ENCODE data around the gene OTOGL.
"Not testable (repeated sequence)": the region's sequence is repeated elsewhere in the genome, so short reads cannot be mapped to it uniquely, and the experiment has no call there.

The OTOGL gene

DNA sequence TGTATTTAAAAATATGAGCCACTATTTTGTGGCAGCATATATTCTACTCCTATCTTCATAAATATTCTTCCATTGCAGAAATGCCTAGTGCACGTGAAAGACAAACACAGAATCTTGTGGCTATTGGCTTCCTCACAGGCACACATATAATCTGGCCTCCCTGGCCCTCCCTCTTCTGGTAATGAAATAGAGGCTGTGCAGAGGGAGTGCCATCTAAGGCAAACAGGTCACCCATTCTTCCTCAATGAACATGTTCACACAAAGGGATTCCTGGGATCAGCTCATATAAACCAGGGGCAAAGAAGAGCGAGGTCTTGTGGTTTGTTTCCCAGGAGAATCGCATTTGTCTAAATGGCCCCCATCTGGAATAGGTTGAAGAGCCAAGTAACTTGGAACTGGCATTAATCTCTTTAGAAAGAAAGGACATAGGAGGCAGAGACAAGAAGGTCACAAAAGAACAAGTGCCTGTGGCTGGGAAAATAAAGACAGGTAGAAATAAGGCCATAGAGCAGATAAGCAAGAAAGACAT lies 173.1 kb downstream of the OTOGL start:
- DNase-seq (ENCODE audit: low read depth in 1 of 2, low spot score in 1 of 2) = no peak

DNA sequence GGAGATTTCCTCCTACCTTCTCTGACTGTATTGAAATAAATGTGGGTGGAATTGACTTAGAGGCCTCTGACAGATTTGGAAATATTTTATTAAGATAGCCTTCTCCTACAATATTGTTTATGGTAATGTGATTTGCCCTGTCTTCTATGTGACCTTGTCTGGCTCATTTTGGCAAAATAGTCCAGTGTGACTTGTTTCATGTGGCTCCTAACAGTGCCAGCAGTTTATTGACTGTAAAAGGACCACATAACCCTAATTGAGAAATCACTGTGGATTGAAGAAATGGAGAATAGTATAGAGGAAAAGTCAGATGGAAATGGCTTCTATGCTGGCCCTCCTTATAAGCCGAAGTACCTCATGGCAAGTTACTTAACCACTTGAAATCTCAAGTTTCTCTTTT lies 173.8 kb downstream of the OTOGL start:
- DNase-seq (ENCODE audit: low read depth in 1 of 2, low spot score in 1 of 2) = no peak

DNA sequence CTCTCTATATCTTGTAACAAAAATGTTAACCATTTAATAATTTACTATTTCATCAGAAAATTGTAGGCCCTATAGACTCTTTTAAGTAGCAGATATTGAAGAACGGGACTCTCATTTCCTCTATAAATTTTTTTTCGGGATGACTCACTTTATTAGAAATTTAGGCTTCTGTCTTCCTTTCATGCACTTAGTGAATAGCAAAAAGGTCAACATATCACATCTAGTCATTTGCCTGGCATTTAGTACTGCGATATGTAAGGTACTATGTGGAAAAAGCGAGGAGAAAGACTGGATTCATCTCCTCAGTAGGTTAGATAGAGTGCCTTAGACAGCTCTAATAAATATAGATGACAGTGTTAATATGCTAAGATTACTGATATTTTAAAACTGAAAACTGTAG lies 178.4 kb downstream of the OTOGL start:
- no peak for DNase-seq (ENCODE audit: low read depth in 1 of 2, low spot score in 1 of 2)

DNA sequence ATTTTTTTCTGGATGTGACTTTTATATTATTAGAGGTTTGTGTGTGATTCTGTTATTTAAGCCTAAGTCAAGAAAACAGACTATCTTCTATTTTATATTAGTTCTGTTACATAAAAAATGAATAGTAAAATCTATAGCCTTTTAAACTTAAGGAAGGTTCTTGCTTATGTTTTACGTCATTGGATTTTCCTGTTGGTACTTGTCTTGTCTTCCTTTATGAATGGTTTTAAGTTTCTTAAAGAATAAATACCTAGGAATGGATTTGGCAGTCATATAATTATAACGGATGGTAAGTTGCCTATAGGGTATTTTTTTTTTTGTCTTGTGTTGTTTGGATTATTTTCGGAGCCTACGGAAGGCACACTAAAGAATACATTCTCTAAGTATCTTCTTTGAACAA lies 182.9 kb downstream of the OTOGL start:
- DNase-seq (ENCODE audit: low read depth in 1 of 2, low spot score in 1 of 2) = no peak

DNA sequence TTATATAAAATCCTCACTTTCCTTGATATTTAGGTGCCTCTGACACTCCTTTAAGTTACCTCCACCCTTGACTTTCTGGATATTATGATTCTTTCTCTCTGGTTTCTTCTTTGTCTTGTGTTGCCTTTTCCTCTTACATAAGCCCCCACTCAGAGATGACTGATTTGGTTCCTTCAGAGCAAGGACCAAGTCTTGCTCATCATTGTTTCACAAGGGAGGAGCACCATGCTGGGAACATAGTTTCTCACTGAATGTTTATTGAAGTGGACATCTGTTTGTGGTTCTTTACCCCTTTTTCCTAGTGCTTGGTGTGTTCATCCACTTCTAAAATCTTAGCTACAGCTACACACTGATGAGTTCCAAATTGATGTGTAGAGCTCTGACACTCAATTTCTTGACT lies 183.4 kb downstream of the OTOGL start:
- no peak for DNase-seq (ENCODE audit: low read depth in 1 of 2, low spot score in 1 of 2)

DNA sequence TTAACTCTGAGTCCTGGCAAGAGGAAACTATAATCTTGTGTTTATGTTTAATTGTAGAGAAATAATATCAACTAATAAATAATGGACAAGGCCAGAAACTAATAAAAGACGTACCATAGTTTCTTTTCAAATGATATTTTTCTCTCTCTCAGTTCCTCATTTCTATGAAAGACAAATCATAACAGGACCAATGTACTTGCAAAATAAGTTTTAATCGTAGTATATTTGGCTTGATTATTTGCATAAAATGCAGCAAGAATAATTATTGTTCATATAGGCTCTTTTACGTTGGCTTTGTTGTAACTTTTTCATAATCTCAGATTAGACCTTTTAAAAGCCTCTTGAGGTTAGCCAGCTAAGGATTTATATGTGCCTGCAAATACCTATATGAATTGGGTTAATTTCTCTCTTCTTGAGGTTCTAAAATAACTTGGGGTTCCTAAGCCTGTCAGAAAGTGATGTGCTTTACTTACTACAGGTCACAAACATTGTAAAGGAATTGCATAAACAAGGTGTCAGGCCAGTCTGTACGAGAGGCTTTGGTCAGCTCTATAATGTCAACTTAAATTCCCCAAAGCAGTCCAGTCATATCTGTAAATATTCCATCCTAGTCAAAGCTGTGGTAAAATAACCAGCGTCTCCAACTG lies 191.9 kb downstream of the OTOGL start:
- no peak for DNase-seq (ENCODE audit: low read depth in 1 of 2, low spot score in 1 of 2)

DNA sequence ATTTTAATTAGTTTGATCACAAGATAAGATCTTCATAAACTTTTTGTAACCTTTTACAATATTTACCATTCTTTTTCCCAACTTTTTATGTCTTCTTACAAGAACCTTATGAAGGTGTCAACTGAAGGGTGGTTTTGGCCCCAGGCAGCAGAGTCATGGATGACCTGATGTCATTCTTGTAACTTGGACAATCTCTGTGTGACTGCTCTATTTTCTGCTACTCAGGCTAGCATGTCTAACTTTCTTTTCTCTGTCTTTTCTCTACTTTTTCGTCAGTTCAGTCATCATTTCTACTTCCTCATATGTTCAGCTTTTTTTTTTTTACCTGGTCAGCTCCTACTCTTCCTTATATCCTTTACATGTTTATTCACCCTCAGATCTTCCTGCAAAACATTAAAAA lies 194.0 kb downstream of the OTOGL start:
- DNase-seq (ENCODE audit: low read depth in 1 of 2, low spot score in 1 of 2) = no peak

DNA sequence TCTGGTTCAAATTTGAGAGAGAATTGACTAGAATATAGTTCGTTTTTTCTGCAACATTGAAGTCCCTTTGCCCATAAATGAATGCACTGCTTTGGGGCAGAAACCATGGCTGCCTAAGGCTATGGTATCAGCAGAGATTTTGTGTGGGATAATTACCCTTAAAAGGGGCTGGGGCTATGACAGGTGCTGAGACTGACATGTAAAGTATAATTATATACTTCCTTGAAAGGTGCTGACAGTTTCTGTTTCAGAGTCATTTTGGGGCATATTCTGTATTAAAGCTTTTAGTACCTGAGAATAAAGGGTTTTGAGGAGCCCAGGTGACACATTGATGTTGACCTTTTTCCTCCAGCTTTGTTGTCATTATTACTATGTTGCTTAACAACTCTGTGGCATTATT lies 194.4 kb downstream of the OTOGL start:
- DNase-seq (ENCODE audit: low read depth in 1 of 2, low spot score in 1 of 2) = no peak

DNA sequence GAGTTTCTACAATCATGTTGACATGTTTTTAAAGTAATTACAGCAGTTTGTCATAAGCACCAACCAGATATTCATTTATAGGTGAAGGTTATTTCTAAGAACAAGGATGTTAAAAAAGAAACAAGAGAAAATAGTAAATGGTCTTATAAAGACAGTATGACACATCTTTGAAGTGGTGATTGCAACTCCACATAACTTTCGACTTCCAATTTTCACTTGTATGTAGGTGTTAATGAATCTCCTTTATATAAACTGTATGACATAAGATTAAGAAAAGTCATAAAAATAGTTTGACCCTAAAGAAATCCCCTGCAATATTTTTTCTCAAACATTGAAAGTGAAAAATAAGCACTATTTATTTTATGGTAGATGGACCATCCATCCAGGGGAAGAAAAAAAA lies 199.9 kb downstream of the OTOGL start:
- DNase-seq (ENCODE audit: low read depth in 1 of 2, low spot score in 1 of 2) = no peak

DNA sequence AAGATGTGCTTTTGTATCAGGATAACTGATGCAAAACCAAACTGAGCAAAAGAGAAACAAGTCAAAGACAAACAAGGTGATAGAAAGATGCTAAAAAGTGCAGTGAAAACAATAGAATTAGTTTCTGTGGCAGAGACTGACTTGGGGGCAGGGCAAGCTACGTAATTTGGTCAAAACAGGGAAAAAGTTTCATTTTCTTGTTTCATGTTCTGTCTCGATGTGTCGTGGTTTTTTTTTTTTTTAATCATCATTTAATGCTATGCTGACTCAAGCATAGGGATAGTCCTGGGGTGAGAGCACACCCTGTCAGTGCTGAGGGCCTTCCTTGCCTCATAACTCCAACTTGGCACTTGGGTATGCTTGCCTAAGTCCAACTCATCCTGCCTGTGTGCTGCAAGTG lies 200.6 kb downstream of the OTOGL start:
- DNase-seq (ENCODE audit: low read depth in 1 of 2, low spot score in 1 of 2) = no peak

DNA sequence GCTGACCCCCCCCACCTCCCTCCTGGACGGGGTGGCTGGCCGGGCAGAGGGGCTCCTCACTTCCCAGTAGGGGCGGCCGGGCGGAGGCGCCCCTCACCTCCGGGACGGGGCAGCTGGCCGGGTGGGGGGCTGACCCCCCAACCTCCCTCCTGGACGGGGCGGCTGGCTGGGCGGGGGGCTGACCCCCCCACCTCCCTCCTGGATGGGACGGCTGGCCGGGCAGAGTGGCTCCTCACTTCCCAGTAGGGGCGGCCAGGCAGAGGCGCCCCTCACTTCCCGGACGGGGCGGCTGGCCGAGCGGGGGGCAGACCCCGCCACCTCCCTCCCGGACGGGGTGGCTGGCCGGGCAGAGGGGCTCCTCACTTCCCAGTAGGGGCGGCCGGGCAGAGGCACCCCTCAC lies 208.1 kb downstream of the OTOGL start:
- DNase-seq (ENCODE audit: low read depth in 1 of 2, low spot score in 1 of 2) = not testable (repeated sequence)

DNA sequence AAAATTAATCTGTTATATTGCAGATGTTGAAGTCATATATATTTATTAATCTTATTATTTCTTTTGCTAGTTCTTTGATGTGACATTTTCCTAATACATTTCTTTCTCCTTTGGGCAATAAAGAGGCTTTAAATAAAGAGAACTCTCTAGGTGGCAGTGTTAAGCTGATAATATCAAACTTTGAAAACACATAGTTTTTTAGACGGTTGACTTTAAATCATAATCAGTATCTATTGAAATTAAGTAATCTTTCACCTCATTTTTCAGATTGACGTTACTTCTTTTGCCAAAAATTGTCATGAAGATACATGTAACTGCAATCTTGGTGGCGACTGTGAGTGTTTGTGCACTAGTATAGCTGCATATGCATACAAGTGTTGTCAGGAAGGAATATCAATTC lies 213.9 kb downstream of the OTOGL start:
- no peak for DNase-seq (ENCODE audit: low read depth in 1 of 2, low spot score in 1 of 2)

DNA sequence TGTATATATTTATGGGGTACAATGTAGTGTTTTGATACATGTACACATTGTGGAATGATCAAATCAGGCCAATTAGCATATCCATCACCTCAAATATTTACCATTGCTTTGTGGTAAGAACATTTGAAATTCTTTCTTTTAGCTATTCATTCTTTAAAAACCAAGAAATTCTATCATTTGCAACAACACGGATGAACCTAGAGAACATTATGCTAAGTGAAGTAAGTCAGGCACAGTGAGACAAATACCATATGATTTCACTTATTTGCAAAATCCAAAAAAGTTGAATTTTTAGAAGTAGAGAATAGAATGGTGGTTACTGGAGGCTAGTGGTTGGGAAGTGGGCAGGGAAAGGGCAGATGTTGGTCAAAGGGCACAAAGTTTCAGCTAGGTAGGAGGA lies 215.4 kb downstream of the OTOGL start:
- DNase-seq (ENCODE audit: low read depth in 1 of 2, low spot score in 1 of 2) = no peak

DNA sequence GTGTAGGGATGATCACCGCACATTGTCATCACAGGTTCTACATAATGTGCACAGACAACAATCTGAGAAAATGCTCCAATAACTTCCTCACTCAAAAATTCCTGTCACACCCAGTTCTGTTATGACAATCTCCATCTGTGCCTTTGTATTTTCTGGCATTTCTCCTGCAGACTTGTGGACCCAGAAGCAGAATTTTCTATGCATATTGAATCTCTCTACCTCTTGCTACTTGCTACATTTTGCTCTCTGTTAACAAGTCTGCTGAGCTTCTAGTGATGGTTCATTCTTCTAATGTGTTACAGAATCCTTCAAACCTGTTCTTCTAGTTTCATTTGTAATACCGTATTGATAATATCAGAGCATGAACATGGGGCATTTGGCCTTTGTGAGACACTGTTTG lies 216.9 kb downstream of the OTOGL start:
- no peak for DNase-seq (ENCODE audit: low read depth in 1 of 2, low spot score in 1 of 2)

DNA sequence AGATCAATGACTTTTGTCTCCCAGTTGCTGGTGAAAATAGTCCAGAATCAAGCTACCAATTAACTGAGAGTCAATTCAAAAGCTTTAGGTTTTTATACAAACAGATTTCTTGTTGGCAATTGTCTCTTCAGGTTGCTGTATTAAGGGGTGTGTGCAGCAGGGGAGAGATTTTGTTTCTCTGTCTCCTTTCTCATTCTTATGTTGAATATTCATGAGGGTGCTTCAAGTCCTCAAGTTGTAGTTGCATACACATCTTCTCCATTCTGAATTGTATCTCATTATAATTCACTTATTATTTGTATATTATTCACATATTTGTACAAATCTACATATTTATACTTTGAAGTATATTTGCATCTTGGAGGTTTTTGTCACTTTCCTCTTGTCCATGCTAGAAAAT lies 218.0 kb downstream of the OTOGL start:
- no peak for DNase-seq (ENCODE audit: low read depth in 1 of 2, low spot score in 1 of 2)

DNA sequence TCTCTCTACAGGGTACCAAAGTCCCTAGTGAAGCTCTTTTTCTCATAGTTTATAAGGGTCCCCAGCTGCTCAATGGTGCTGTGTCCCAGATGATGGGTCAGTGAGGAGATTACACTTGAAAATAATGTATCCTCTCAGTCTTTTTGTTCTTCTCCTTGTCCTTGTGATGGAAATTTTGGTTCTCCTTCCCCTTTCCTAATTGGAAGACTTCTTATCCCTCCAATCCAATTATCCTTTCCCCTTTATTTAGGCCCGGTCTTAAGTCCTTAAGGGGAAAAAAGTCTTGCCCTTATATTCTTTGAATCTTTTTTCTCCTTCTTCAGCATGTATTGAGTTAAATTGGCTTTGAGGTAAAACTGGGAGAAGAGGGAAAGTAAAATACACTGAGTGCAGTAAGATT lies 218.6 kb downstream of the OTOGL start:
- DNase-seq (ENCODE audit: low read depth in 1 of 2, low spot score in 1 of 2) = no peak

DNA sequence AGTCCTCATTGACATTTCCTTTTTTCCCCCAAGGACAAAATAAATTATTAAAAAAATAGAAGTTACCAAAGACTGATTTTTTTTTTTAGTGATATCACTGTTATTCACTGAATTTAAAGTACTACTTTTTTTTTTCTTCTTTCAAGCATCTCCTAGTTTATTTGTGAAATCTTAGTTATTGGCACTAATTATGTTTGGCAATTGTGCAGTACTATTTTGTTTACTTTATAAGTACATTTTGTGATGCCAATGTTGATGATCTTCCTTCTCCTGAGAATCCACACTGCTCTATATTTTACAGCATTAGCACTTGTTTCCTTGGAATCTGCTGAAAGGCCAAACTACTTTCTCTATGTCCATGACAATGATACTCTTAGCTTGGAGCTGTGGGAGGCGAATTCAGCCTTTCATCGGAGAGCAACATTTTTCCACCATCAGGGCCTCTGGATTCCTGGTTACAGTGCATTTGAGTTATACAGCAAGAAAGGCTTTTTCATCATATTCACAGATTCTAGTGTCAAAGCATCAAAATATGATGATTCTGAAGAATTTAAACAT lies 220.9 kb downstream of the OTOGL start:
- no peak for DNase-seq (ENCODE audit: low read depth in 1 of 2, low spot score in 1 of 2)

DNA sequence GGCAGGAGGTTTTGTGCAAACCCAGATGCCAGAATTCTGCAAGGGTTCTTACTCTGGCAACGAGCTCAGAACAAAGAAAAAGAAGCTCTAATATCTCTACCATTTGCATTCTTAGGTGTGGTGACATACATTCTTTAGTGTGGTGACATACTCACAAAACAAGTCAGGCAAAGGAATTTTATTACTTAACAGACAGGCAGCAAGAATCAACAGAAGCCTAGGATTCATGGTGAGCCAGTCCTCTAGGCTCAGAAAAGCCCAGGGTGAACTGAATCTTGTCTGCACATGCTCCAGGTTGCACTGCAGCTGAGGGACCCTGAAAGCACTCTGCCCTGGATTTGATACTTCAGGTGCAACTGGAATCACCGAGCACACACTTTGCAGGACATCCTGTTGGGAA lies 222.3 kb downstream of the OTOGL start:
- no peak for DNase-seq (ENCODE audit: low read depth in 1 of 2, low spot score in 1 of 2)

DNA sequence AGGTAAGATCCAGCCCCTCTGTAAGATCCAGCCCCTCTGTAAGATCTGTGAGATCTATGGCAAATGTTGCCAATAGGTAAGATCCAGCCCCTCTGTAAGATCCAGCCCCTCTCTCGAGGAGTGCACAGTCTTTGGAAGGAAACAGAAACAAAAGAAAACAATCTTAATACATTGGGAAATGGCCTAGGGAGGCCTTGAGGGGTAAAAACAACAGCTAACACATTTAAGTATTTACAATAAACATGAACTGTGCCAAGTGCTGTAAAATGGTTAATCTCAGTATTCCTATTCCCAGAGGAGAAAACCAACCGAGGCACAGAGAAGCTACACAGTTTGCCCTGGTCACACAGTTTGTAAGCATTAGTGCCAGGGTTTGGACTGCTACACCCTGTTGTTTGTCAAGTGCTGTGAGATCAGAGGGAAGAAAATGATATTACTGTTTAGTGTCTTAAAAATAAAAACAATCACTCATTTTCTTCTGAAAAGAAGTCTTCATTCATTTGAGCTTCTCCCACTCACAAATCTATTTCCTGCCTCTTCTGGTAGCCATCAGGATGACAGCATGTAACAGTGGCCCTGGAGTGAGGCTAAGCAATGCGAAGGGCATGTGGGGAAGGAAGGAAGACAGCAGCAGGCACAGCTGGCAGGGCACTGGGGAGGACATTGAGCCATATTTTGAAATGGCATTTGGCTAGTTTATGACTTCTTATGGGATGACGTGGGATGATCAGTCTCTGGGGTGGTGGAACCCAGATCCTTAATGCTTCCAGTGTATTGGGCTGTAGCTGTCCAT lies 226.0 kb downstream of the OTOGL start:
- no peak for DNase-seq (ENCODE audit: low read depth in 1 of 2, low spot score in 1 of 2)

DNA sequence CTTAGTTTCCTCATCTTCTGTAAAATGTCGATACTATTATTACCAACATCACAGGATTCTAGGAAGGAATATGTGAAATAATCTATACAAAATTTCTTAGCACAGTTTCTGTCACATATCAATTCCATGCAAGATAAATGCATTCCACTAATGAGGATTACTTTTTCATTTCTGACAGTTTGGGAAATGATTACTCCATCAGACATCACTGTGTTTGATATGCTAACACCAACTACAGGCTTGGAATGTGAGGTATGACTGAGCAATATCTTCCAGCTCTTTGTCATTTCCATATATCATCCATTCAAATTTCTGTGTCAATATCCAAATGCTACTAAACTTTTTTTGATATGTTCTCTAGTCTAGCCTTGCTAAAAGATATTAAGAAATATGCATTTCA lies 233.5 kb downstream of the OTOGL start:
- no peak for DNase-seq (ENCODE audit: low read depth in 1 of 2, low spot score in 1 of 2)

DNA sequence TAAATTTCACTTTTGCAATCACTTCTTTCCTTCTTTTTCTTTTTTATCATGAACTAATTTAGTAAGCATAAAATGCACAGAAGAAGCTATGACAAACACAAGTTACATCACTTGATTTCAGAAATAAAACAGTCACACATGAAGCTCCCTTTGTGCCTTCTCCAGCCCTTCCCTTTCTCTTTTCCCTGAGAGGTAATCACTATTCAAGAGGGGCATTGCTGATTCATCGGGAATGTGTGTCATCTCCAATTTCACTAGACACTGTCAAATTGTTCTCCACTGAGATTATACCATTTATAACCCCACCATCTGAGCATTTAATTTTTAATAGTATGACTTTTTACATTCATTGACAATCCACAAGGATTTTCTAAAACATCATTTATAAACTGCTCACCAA lies 253.1 kb downstream of the OTOGL start:
- DNase-seq (ENCODE audit: low read depth in 1 of 2, low spot score in 1 of 2) = no peak

DNA sequence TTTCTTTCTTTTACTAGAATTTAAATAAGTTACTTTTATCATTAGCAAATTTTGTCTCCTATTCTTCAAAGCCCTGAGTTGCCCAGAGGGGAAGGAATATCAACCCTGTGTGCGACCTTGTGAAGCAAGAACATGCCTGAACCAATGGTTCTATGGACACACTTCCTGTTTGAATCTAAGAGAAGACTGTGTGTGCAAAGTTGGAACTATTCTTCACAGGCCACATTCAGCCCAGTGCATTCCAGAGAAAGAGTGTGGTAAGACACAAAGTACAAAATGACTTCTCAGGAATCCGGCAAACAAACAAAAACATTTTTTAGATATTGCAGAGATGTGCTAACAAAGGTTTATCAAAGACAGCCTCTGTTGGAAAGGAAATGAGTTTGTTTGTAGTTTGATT lies 253.9 kb downstream of the OTOGL start:
- DNase-seq (ENCODE audit: low read depth in 1 of 2, low spot score in 1 of 2) = no peak

DNA sequence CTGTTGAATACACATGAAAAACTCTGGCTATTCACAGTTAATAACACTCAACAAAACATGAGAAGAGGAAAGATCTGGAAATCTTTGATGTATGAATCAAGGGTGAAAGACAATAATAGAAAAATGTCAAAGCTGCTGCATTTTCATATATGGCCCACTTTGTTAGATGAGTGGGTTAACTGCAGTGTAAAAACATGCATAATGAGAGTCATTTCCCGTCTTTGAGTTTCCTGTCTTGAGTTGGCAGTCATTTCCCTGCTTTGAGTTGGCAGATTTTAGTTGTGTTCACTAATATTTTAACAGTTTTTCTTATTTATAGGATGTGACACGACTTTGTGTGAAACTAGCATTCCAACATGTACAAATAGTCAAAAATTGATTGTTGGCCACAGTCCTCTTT lies 256.8 kb downstream of the OTOGL start:
- no peak for DNase-seq (ENCODE audit: low read depth in 1 of 2, low spot score in 1 of 2)

Measured in activated CD4-positive, alpha-beta T cell treated with anti-CD3 and anti-CD28 coated beads, Interleukin-2, amount 50 U/mL, for 24 hours (primary cell).